Glutamatergic neuron (in vitro differentiated cells): ENCODE results near the gene LEKR1. TPM values are rescaled to one million over a fixed set of nuclear protein-coding genes. Genes with fewer than 3 reads are reported as not detected.
"Not testable (repeated sequence)": the region's sequence is repeated elsewhere in the genome, so short reads cannot be mapped to it uniquely, and the experiment has no call there.

Experiments used
- DNase-seq: peaks from one replicate; pipeline ENCODE4 v3.0.0; 2022
- H3K27ac Mint-ChIP-seq: one replicate; pipeline ENCODE4 v1.8.0; 2020; ENCODE audit warnings: mild to moderate bottlenecking, mixed read lengths, inconsistent platforms; ENCODE audit not compliant: unreplicated experiment
- H3K27me3 Mint-ChIP-seq: one replicate; pipeline ENCODE4 v1.8.0; 2020; ENCODE audit warnings: mild to moderate bottlenecking, moderate library complexity, mixed read lengths, inconsistent platforms; ENCODE audit not compliant: unreplicated experiment
- H3K36me3 Mint-ChIP-seq: one replicate; pipeline ENCODE4 v1.8.0; 2020; ENCODE audit warnings: mild to moderate bottlenecking, mixed read lengths, inconsistent platforms; ENCODE audit not compliant: unreplicated experiment
- H3K4me1 Mint-ChIP-seq: one replicate; pipeline ENCODE4 v1.8.0; 2020; ENCODE audit warnings: mild to moderate bottlenecking, low read depth, mixed read lengths, inconsistent platforms; ENCODE audit not compliant: unreplicated experiment
- H3K4me3 Mint-ChIP-seq: one replicate; pipeline ENCODE4 v1.8.0; 2020; ENCODE audit warnings: mild to moderate bottlenecking, mixed read lengths, inconsistent platforms; ENCODE audit not compliant: unreplicated experiment
- H3K9me3 Mint-ChIP-seq: one replicate; pipeline ENCODE4 v1.8.0; 2020; ENCODE audit warnings: mild to moderate bottlenecking, moderate library complexity, mixed read lengths, inconsistent platforms; ENCODE audit not compliant: unreplicated experiment
- CTCF ChIP-seq: fragments of 200-600 bp; sonication (generic); IDR thresholded peaks from one replicate; pipeline ENCODE4 v1.5.0; 2021; ENCODE audit not compliant: partially characterized antibody, unreplicated experiment
- total RNA-seq: library from RNA; stranded (reverse); fragmentation: NEBNext Ultra II Directional; extraction: Animal tissue kit (Norgen Biotek cat#: 25700); gene quantifications from one replicate; pipeline ENCODE4 v1.2.1, GENCODE V29; 2021; ENCODE audit not compliant: unreplicated experiment

Gene LEKR1
- total RNA-seq, 1 donor from 2014 or later: 0.56 TPM

GRCh38 chr3:156888176-156888575 lies 62.0 kb downstream of the LEKR1 start:
- Mint-ChIP-seq H3K9me3 (peaks cover 3% of the 10 kb centered on the region), H3K4me3 (no peak overlapping the region), H3K36me3 (no peaks in the 10 kb centered on the region), H3K27ac (no peak overlapping the region), H3K27me3 (no peaks in the 10 kb centered on the region), H3K4me1 (no peaks in the 10 kb centered on the region)
- no peak for TF ChIP-seq CTCF
- no peak for DNase-seq

GRCh38 chr3:156888576-156888975 lies 62.4 kb downstream of the LEKR1 start:
- no peak for TF ChIP-seq CTCF
- Mint-ChIP-seq H3K4me1 (no peaks in the 10 kb centered on the region), H3K27ac (no peak overlapping the region), H3K27me3 (no peaks in the 10 kb centered on the region), H3K4me3 (no peak overlapping the region), H3K9me3 (peaks cover 2% of the 10 kb centered on the region), H3K36me3 (no peaks in the 10 kb centered on the region)
- DNase-seq: no peak

- DNase-seq: no peak
- Mint-ChIP-seq H3K36me3 (peaks cover 6% of the 10 kb centered on the region), H3K4me1 (no peaks in the 10 kb centered on the region), H3K9me3 (no peaks in the 10 kb centered on the region), H3K27ac (no peak overlapping the region), H3K4me3 (no peak overlapping the region), H3K27me3 (no peaks in the 10 kb centered on the region)
- TF ChIP-seq CTCF: no peak
These were observed 66.5 kb downstream of the LEKR1 start for GRCh38 chr3:156892701-156893100.

- H3K4me3 Mint-ChIP-seq, H3K4me1 Mint-ChIP-seq, DNase-seq, H3K36me3 Mint-ChIP-seq, H3K9me3 Mint-ChIP-seq, H3K27ac Mint-ChIP-seq, H3K27me3 Mint-ChIP-seq: not testable (repeated sequence)
These were observed 69.2 kb downstream of the LEKR1 start for GRCh38 chr3:156895374-156895773.

- not testable (repeated sequence) for DNase-seq, H3K9me3 Mint-ChIP-seq, H3K27me3 Mint-ChIP-seq, H3K27ac Mint-ChIP-seq, H3K36me3 Mint-ChIP-seq, H3K4me3 Mint-ChIP-seq, H3K4me1 Mint-ChIP-seq
These were observed 71.7 kb downstream of the LEKR1 start for GRCh38 chr3:156897851-156898250.

- no peaks in the 10 kb centered on the region for H3K27me3 Mint-ChIP-seq
- TF ChIP-seq CTCF: no peak
- H3K36me3 Mint-ChIP-seq: peaks cover 6% of the 10 kb centered on the region
- DNase-seq: no peak
- H3K4me3 Mint-ChIP-seq: no peak overlapping the region
- no peaks in the 10 kb centered on the region for H3K4me1 Mint-ChIP-seq
- H3K9me3 Mint-ChIP-seq: no peaks in the 10 kb centered on the region
- no peak overlapping the region for H3K27ac Mint-ChIP-seq
These were observed 72.2 kb downstream of the LEKR1 start for GRCh38 chr3:156898296-156898880.
